ENCODE results near the gene SMTN.

- TF ChIP-seq CTCF (IDR thresholded peaks at IDR 0.05) = no peak
- no peak for TF ChIP-seq POLR2AphosphoS5 (IDR thresholded peaks at IDR 0.05)
These were observed 38.1 kb downstream of the SMTN start for GRCh38 chr22:31119026-31119717.

All from suprapubic skin (tissue), 3 donors.